ENCODE data around the gene NOCT.

NOCT gene

DNA sequence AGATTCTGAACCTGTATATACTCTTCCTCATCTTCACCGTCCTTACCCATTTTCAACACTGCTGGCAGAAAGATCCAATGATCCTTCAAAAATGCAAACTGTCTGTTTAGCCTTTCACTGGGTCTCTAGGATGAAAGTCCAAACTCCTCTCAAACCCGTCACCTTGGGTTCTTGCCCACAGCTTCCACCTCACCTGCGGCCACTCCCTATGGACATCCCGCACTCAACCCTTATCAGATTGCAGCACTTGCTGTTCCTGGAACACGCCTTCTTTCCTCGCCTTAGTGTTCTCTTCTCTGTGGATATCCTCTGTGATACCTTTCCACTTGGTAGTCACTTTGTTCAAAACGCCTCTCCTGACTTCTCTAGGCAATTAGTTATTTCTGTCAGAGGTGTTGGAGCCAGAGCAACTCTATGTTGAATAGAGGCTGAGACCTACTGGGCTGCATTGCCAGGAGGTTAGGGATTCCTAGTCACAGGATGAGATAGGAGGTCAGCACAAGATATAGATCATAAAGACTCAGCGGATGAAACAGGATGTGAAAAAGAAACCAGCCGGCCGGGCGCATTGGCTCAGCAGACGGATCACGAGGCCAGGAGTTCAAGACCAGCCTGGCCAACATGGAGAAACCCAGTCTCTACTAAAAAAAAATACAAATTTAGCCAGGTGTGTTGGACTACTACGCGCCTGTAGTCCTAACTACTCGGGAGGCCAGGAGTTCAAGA, 4.2 kb upstream of the NOCT start:
- FAIRE-seq (no peak), DNase-seq (ENCODE audit: insufficient read length, low spot score) (no peak)
- TF ChIP-seq CTCF (IDR thresholded peaks at IDR 0.05; ENCODE audit: insufficient read depth, missing control alignments), result no peak

DNA sequence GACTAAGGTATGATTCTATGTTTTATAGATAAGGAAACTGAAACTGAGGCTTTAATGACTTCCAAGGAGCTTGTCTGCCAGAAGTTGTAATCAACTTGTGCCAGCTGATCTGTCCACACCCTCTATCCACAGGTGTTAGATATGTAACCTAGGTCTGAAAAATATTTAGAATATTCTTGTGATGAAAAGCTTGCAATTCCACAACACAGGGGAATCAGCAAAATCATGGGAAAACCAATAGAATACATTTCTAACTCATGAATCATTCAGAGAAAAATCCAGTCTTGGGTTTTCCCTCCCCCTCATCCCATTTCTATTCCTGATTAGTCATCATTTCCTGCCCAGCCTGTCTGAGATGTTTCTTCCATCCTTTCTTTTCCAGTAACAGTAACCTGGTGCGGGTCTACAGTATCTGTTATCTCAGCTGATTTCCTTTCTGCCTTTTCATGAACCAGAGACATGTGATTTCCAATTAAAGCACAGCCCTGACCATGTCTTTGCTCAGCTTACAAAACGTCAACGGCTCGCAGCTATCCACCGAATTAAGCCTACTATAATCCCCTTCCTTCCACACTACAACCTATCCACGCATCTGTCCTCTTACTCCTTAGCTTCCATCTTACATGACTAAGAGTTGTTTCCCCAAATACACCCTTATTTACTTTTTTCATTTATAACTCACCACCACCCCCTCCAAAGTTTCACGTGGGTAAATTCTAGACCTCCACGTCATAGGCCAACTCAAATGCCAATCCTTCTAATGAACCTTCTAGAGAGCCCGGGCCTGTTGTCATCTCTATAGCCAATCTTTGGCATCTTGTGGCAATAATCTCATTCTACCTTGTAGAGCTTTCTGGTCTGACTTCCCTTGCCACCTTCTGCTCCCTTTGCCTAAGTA, 961 bp upstream of the NOCT start:
- no peak for TF ChIP-seq CTCF (IDR thresholded peaks at IDR 0.05; ENCODE audit: insufficient read depth, missing control alignments)
- FAIRE-seq (no peak), DNase-seq (ENCODE audit: insufficient read length, low spot score) (no peak)

- FAIRE-seq (no peak), DNase-seq (ENCODE audit: insufficient read length, low spot score) (no peak)
- no peak for TF ChIP-seq CTCF (IDR thresholded peaks at IDR 0.05; ENCODE audit: insufficient read depth, missing control alignments)
These were observed 429 bp downstream of the NOCT start for GRCh38 chr4:139015948-139016471.

DNA sequence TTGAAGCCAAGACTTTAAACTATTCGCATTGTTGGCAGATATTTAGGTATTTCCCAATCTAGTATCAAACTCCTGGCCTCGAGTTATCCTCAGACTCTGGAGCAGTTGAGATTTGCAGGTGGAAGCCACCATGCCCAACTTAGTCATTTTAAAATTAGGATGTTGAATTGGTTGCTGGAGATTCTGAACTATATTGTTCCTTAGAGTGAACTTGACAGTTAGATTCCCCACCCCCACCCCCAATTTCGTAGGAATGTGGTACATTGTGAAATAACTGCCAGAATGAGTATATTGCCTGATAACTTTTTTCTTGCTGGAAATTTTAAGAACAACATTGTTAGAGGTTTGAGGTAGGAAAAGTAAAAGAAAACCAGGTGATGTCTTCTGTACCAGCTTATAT, 2.3 kb downstream of the NOCT start:
- no peak for TF ChIP-seq CTCF (IDR thresholded peaks at IDR 0.05; ENCODE audit: insufficient read depth, missing control alignments)
- no peak for FAIRE-seq
- DNase-seq (ENCODE audit: insufficient read length, low spot score), result no peak

- FAIRE-seq, result no peak
- no peak for TF ChIP-seq CTCF (IDR thresholded peaks at IDR 0.05; ENCODE audit: insufficient read depth, missing control alignments)
These were observed 2.9 kb downstream of the NOCT start for GRCh38 chr4:139018501-139018900.

GRCh38 chr4:139018971-139019758, 3.6 kb downstream of the NOCT start:
- FAIRE-seq, result no peak
- no peak for DNase-seq (ENCODE audit: insufficient read length, low spot score)
- no peak for TF ChIP-seq CTCF (IDR thresholded peaks at IDR 0.05; ENCODE audit: insufficient read depth, missing control alignments)

More at GRCh38 chr4:139018501-139018900, 2.9 kb downstream of the NOCT start:
- no peak for DNase-seq (ENCODE audit: insufficient read length, low spot score)

Data from D721Med (cell line).